ENCODE data around the gene SYMPK.
"Not testable (repeated sequence)": the region's sequence is repeated elsewhere in the genome, so short reads cannot be mapped to it uniquely, and the experiment has no call there.

Gene SYMPK

DNA sequence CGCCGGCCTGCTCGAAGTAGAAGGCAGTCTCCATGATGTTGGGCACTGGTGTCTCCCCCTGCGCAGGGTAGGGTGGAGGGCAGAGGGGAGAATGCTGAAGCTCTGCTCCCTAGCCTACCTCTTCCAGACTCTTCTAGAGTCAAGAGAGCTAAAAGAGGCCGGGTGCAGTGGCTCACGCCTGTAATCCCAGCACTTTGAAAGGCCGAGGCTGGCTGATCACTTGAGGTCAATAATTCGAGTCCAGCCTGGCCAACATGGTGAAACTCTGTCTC lies 58.1 kb downstream of the SYMPK start:
- Mint-ChIP-seq H3K27me3 (peaks cover 67% of the 10 kb centered on the region), H3K4me3 (no peak overlapping the region), H3K4me1 (peaks cover 7% of the 10 kb centered on the region), H3K27ac (no peak overlapping the region), H3K36me3 (no peaks in the 10 kb centered on the region), H3K9me3 (no peaks in the 10 kb centered on the region)
- DNase-seq: no peak
- CTCF ChIA-PET: interaction anchor here (1.0 to 1.3 kb wide), 2 partner anchors 12 to 36 kb away, joined by 3 to 5 read pairs; partner anchors contain the start of gene SIX5

DNA sequence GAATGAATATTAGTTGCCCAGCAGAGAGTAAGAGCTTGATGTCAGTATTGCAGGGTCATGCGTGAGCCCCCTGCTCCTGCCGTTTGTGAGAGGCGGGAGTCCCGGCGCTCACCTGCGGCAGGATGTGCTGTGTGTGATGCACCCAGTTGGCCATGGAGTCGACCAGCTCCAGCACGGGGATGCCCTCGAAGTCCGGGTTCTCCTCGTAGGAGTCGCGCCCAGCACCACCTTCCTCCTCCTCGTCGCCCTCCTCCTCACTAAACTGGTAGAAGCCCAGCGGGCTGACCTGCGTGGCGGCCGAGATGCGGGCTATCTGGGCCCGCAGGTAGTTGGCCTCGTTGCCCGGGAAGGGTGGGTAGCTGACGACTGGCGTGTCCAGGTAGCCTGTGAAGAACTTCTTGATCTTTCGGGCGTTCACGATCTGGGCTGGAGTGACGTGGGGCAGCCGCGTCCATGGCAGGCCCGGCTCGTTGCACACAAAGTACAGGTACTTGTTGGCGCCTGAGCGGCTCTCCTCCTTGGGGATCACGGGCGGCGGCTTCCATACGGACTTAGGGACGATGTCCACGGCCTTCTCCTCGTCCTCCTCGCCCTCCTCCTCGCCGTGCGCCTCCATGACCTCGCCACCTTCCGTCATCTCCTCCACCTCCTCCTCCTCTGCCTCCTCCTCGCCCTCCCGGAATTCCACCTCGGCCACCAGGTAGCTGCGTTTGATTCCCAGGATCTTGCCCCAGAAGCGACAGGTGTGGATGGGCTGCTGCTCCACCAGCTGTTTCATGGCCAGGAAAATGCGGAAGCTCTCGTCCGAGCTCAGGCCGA lies 58.6 kb downstream of the SYMPK start:
- Mint-ChIP-seq H3K27ac (no peak overlapping the region), H3K36me3 (no peaks in the 10 kb centered on the region), H3K4me1 (peaks cover 2% of the 10 kb centered on the region), H3K27me3 (peaks cover 72% of the 10 kb centered on the region), H3K9me3 (no peaks in the 10 kb centered on the region), H3K4me3 (no peak overlapping the region)
- CTCF ChIA-PET: interaction anchor here (0.7 to 1.3 kb wide), 5 partner anchors 12 to 35 kb away, joined by 3 to 5 read pairs (median 3); partner anchors contain the start of gene SIX5
- DNase-seq: no peak

DNA sequence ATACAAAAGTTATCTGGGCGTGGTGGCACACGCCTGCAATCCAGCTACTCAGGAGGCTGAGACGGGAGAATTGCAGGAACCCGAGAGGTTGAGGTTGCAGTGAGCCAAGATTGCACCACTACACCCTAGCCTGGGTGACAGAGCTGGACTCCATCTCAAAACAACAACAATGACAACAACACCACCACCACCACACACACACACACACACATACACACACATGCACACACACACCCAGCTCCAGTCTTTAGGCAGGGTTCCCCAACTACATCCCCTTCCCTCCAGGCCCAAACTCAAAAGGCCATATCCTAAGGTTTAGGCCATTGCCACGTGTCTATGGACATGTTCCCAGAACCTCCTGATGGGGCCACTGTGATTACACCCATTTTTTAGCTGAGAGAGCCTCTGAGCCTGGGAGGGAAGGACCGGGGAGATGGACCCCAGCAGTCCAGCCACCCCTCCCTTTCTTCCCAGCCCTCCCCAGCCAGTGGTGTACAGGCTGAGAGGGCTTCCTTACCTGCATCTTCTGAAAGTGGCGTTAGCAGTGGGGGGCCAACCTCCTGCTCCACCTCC lies 61.3 kb downstream of the SYMPK start:
- no peak overlapping the region for H3K4me3 Mint-ChIP-seq
- CTCF ChIA-PET: interaction anchor here (0.7 to 1.5 kb wide), 2 partner anchors 15 to 33 kb away, joined by 3 to 4 read pairs; partner anchors contain the start of gene SIX5
- no peak overlapping the region for H3K27ac Mint-ChIP-seq
- H3K36me3 Mint-ChIP-seq: no peaks in the 10 kb centered on the region
- no peak for DNase-seq
- H3K27me3 Mint-ChIP-seq: peaks cover 96% of the 10 kb centered on the region
- no peaks in the 10 kb centered on the region for H3K9me3 Mint-ChIP-seq
- H3K4me1 Mint-ChIP-seq: peaks cover 5% of the 10 kb centered on the region

DNA sequence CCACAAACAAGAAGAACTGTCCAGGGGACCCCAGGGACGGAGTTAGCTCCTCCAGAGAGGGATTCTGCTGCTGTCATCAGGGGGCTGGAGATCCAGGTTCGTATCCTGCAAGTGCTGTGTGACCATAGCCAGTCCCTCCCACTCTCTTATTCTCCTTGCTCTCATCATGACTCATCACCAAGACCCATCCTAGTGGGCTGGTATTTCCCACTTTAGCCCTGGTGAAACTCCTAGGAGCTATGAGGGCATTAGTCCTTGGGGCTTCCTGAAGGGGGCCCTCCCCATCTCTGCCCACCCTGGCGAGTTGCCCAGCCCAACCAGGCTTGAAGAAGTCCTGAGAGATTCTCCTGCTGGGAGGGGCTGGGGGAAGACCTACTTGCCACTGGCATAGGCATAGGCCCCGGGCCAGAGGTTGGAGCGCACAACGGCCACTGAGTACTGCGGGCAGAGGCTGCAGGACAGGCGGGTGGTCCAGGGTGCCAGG lies 62.8 kb downstream of the SYMPK start:
- no peak for DNase-seq
- CTCF ChIA-PET: interaction anchor here (0.9 to 5.1 kb wide), 10 partner anchors 10 to 83 kb away, joined by 3 to 92 read pairs (median 4); partner anchors contain the start of genes DMPK and SIX5
- H3K27me3 Mint-ChIP-seq: peaks cover 97% of the 10 kb centered on the region

DNA sequence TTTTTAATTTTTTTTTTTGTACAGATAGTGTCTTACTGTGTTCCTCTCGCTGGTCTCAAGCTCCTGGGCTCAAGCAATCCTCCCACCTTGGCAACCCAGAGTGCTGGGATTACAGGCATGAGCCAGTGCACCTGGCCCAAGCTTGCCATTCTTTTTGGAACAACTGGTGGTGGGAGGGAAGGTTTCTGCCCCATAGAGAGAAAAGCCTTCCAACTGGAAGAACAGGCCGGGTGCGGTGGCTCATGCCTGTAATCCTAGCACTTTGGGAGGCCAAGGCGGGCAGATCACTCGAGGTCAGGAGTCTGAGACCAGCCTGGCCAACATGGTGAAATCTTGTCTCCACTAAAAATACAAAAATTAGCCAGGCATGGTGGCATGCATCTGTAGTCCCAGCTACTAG lies 63.4 kb downstream of the SYMPK start:
- not testable (repeated sequence) for H3K9me3 Mint-ChIP-seq, H3K27ac Mint-ChIP-seq
- CTCF ChIA-PET: interaction anchor here (0.6 to 5.1 kb wide), 15 partner anchors 10 to 264 kb away, joined by 3 to 92 read pairs (median 4); partner anchors contain the start of genes DMPK and SIX5

More for the DNA sequence above, 62.8 kb downstream of the SYMPK start:
- Mint-ChIP-seq H3K36me3 (no peaks in the 10 kb centered on the region), H3K4me1 (peaks cover 5% of the 10 kb centered on the region), H3K27ac (no peak overlapping the region), H3K4me3 (no peak overlapping the region), H3K9me3 (no peaks in the 10 kb centered on the region)

DNA sequence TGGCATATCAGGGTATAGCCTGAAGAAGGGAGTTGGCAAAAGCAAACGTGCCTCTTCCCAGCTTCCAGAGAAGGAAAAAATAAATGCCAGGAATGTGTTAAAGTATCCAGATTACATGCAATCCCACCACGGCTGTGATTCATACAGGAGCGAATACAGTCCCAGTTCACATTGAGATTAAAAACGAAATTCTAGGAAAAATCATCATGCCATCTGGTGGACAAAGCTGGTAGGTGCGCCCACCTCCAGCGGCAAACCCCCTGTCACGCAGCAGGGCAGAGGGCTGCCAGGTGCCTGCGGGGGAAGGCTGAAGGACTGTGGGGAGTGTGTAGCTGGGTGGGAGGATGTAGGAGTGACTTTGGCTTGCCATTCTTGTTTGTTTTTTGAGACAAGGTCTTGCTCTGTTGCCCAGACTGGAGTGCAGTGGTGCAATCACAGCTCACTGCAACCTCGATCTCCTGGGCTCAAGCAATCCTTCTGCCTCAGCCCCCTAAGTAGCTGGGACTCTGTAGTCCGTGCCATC lies 63.9 kb downstream of the SYMPK start:
- Mint-ChIP-seq H3K4me3 (no peak overlapping the region), H3K27ac (peak overlapping the region; percentile 28), H3K36me3 (no peaks in the 10 kb centered on the region), H3K9me3 (no peaks in the 10 kb centered on the region), H3K4me1 (peaks cover 6% of the 10 kb centered on the region), H3K27me3 (peaks cover 97% of the 10 kb centered on the region)
- peak; percentile 72 for DNase-seq
- CTCF ChIA-PET: interaction anchor here (0.6 to 5.1 kb wide), 17 partner anchors 9 to 264 kb away, joined by 3 to 92 read pairs (median 3); partner anchors contain the start of genes DMPK and SIX5

More for the DNA sequence above, 63.4 kb downstream of the SYMPK start:
- not testable (repeated sequence) for H3K4me1 Mint-ChIP-seq, DNase-seq, H3K36me3 Mint-ChIP-seq, H3K4me3 Mint-ChIP-seq
- peaks cover 97% of the 10 kb centered on the region for H3K27me3 Mint-ChIP-seq

DNA sequence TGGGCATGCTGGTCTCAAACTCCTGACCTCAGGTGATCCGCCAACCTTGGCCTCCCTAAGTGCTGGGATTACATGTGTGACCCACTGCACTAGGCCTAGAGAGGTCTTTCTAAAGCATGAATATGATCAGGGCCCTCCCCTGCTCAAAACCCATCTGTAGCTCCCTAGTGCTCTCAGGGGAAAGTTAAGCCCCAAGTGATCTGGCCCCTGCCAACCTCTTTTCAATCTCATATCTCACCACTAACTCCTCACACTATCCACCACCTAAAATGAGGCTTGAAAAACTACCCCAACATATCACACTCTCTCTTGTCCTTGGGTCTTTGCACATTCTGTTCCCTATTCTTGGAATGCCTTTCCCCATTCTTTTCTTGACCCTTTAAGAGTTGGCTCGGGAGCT lies 68.3 kb downstream of the SYMPK start:
- CTCF ChIA-PET: interaction anchor here (0.7 to 1.6 kb wide), 4 partner anchors 16 to 216 kb away, joined by 3 to 4 read pairs (median 3); no protein-coding TSS in a partner anchor
- no peak overlapping the region for H3K27ac Mint-ChIP-seq
- no peak for DNase-seq
- H3K4me1 Mint-ChIP-seq: peaks cover 37% of the 10 kb centered on the region
- H3K36me3 Mint-ChIP-seq: peaks cover 7% of the 10 kb centered on the region
- no peak overlapping the region for H3K4me3 Mint-ChIP-seq
- H3K27me3 Mint-ChIP-seq: peaks cover 81% of the 10 kb centered on the region
- no peaks in the 10 kb centered on the region for H3K9me3 Mint-ChIP-seq

DNA sequence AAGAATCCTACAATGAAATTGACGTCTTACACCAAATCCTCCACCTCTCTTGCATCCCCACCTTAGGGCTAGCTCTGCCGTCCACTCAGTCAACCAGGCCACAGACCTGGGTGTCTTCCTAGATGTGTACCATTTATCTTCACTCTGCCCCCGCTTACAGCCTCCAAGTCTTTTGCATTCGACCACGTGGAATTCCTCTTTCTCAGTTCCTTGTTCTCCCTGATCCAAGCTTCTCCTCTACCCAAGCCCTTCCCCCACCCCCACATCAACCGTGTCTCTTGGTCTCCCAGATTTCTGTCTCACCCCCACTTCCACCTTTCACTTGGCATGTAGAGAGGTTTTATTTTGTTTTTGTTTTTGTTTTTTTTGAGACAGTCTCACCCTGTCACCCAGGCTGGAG lies 69.1 kb downstream of the SYMPK start:
- CTCF ChIA-PET: interaction anchor here (1.6 kb wide), 1 partner anchor 20 kb away, joined by 4 read pairs; no protein-coding TSS in a partner anchor
- no peak overlapping the region for H3K27ac Mint-ChIP-seq
- peaks cover 15% of the 10 kb centered on the region for H3K36me3 Mint-ChIP-seq
- no peak for DNase-seq
- no peaks in the 10 kb centered on the region for H3K9me3 Mint-ChIP-seq
- peaks cover 81% of the 10 kb centered on the region for H3K27me3 Mint-ChIP-seq
- peak overlapping the region; percentile 47 for H3K4me3 Mint-ChIP-seq
- H3K4me1 Mint-ChIP-seq: peaks cover 33% of the 10 kb centered on the region

DNA sequence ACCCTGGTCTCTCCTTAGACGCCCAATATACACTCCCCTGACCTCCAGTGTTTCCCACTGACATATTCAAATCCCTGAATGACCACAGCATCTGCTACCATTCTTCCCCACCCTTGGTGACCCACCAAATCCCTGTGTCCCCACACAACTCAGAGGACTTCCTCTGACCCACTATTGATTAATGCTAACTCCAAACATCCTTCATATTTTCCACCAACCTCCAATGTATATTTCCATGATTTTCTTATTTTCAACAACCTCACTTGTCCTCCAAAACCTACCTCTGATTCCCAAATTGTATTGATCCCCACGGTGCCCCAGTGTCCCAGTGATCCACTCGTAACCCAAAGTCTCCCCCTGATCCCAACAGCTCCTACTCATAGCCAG lies 69.8 kb downstream of the SYMPK start:
- peaks cover 32% of the 10 kb centered on the region for H3K4me1 Mint-ChIP-seq
- DNase-seq: no peak
- H3K4me3 Mint-ChIP-seq: peak overlapping the region; percentile 76
- H3K36me3 Mint-ChIP-seq: peaks cover 22% of the 10 kb centered on the region
- H3K27me3 Mint-ChIP-seq: peaks cover 81% of the 10 kb centered on the region
- CTCF ChIA-PET: interaction anchor here (0.7 kb wide), 1 partner anchor 18 kb away, joined by 4 read pairs; no protein-coding TSS in a partner anchor
- no peaks in the 10 kb centered on the region for H3K9me3 Mint-ChIP-seq
- no peak overlapping the region for H3K27ac Mint-ChIP-seq

DNA sequence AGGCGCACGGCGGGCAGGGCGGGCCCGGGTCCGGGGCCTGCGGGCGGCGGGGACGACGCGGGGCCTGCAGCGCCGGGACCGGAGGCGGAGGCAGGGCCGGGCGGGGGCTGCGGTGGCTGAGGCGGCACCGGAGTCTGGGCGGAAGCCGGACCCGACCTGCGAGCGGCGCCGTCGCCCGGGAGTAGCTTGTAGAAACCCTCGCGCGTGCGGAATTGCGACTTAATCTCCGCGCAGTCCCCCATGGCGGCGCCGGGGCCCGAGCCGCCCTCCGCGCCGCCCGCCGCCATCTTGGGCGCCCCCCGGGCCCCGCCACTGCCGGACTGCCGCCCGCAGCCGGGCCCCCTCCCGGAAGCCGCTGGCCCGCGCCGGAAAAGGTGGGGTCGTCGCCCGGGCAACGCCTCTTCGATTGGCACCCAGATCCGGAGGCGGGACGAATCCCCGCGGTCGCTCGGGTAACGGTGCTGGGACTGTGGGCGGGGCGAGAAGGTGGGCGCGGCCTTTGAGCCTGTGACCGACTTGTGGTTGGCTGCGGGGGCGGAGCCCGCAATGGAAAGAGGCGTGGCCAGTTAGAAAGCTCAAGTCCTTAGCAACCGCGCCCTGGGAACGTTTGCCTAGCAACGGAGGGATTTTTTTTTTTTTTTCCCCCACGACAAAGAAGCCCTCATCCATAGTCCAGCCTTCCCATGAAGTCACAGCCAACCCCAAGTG lies 70.3 kb downstream of the SYMPK start, which contains the start of gene DMWD:
Gene DMWD (minus strand): TSS at position 376 of the 708 bp plus-strand sequence. CDS start 89 bp downstream, at position 287.
- Mint-ChIP-seq H3K4me3 (peak within 1 kb of the TSS; percentile 82), H3K27me3 (peaks cover 81% of the 10 kb centered on the region), H3K4me1 (peaks cover 32% of the 10 kb centered on the region), H3K27ac (peak within 1 kb of the TSS; percentile 76), H3K9me3 (no peaks in the 10 kb centered on the region), H3K36me3 (peaks cover 27% of the 10 kb centered on the region)
- DNase-seq: peak; percentile 100
- CTCF ChIA-PET: interaction anchor here (0.7 kb wide), 1 partner anchor 19 kb away, joined by 4 read pairs; no protein-coding TSS in a partner anchor

DNA sequence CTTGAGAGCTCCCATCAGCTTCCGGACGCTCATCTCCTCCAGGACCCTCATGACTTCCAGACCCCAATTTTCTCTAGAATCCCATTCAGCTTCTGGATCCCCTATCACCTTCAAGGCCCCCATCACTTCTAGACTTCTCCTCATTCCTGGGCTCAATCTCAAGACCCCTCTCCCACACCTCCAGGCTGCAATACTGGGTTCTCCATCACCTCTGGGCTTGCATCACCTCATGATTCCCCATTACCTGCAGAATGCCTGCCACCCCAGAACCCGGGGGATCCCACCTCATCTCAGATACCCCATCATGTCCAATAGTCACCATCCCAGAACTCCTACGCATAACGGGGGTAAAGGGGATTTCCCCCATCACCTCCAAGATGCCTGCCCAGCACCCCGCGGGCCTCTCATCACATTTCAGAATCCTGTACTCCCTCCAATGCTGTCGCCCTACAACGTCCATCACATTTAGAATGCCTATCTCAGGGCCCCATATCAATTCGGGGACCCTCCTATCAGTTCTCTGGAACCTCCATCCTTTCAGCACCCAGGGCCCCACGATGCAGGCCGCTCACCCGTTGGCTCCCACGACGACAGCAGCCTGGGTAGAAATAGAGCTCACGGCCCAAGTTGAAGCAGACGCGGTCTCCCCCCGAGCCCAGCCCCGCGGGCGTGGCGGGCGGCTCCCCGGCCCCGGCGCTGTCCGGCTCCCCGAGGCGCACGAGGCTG lies 71.0 kb downstream of the SYMPK start:
- H3K4me1 Mint-ChIP-seq: peaks cover 32% of the 10 kb centered on the region
- H3K27me3 Mint-ChIP-seq: peaks cover 83% of the 10 kb centered on the region
- H3K4me3 Mint-ChIP-seq: peak overlapping the region; percentile 82
- DNase-seq: peak; percentile 36
- H3K9me3 Mint-ChIP-seq: no peaks in the 10 kb centered on the region
- peaks cover 34% of the 10 kb centered on the region for H3K36me3 Mint-ChIP-seq
- peak overlapping the region; percentile 76 for H3K27ac Mint-ChIP-seq
- CTCF ChIA-PET: no interaction called here

DNA sequence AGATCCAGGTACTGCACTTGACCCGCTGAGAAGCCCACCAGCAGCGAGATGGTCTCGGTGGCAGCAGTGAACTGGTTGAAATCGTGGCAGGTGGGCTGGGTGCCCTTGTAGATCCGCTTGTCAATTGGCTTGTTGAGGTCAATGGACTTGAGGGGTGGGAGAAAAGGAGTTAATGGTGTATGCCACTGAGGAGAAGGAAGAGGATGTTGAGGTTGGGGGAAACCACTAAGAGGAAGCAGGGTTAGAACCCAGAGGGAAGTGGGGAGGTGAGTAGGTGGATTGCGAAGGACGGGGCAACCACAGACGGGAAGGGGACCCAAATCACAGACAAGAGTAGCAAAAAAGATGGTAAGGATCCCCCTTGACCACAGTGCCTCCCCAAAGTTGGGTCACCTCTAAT lies 72.0 kb downstream of the SYMPK start:
- H3K27ac Mint-ChIP-seq: peak overlapping the region; percentile 12
- peaks cover 82% of the 10 kb centered on the region for H3K27me3 Mint-ChIP-seq
- DNase-seq: peak; percentile 63
- H3K4me1 Mint-ChIP-seq: peaks cover 32% of the 10 kb centered on the region
- H3K9me3 Mint-ChIP-seq: no peaks in the 10 kb centered on the region
- CTCF ChIA-PET: interaction anchor here (1.3 to 1.4 kb wide), 2 partner anchors 8 to 12 kb away, joined by 3 to 4 read pairs; no protein-coding TSS in a partner anchor
- H3K36me3 Mint-ChIP-seq: peaks cover 41% of the 10 kb centered on the region
- peak overlapping the region; percentile 82 for H3K4me3 Mint-ChIP-seq

Data from activated naive CD4-positive, alpha-beta T cell treated with anti-CD3 and anti-CD28 coated beads, Interleukin-2, amount 10 ng/mL, durations not matched to agents 7 days and 5 days (primary cell).